Hepatocyte (in vitro differentiated cells): Measurements from ENCODE around the gene NDEL1. TPM values are rescaled to one million over a fixed set of nuclear protein-coding genes. Genes with fewer than 3 reads are reported as not detected.

ENCODE experiments used
- DNase-seq: peaks from one replicate; pipeline ENCODE4 v3.0.0-alpha.2; 2016; ENCODE audit warnings: low spot score
- H2AFZ ChIP-seq: fragments of 200-600 bp; sonication (generic); 2 replicates; pipeline ENCODE4 v1.6.0; 2016; ENCODE audit warnings: antibody characterized with exemption, mild to moderate bottlenecking
- H3K27ac ChIP-seq: fragments of 200-600 bp; sonication (generic); 2 replicates; pipeline ENCODE4 v1.5.1; 2016; ENCODE audit warnings: mild to moderate bottlenecking
- H3K27me3 ChIP-seq: fragments of 200-600 bp; sonication (generic); 2 replicates; pipeline ENCODE4 v1.6.1; 2016
- H3K36me3 ChIP-seq: fragments of 200-600 bp; sonication (generic); replicated peaks from 2 replicates; pipeline ENCODE4 v1.5.1; 2016; ENCODE audit warnings: low read depth; ENCODE audit not compliant: insufficient read depth
- H3K4me1 ChIP-seq: fragments of 200-600 bp; sonication (generic); 2 replicates; pipeline ENCODE4 v1.5.1; 2016; ENCODE audit warnings: mild to moderate bottlenecking, moderate library complexity; ENCODE audit not compliant: insufficient read depth
- H3K4me2 ChIP-seq: fragments of 200-600 bp; sonication (generic); 2 replicates; pipeline ENCODE4 v1.6.0; 2016
- H3K4me3 ChIP-seq: fragments of 200-600 bp; sonication (generic); 2 replicates; pipeline ENCODE4 v1.5.1; 2016; ENCODE audit warnings: mild to moderate bottlenecking
- H3K79me2 ChIP-seq: fragments of 200-600 bp; sonication (generic); 2 replicates; pipeline ENCODE4 v1.6.0; 2017; ENCODE audit warnings: mild to moderate bottlenecking
- H3K9me2 ChIP-seq: fragments of 200-600 bp; sonication (generic); replicated peaks from 2 replicates; pipeline ENCODE4 v1.6.0; 2017; ENCODE audit warnings: mild to moderate bottlenecking; ENCODE audit not compliant: insufficient read depth
- H3K9me3 ChIP-seq: fragments of 200-600 bp; sonication (generic); 2 replicates; pipeline ENCODE4 v1.5.1; 2016; ENCODE audit warnings: low read depth, mild to moderate bottlenecking
- H4K20me1 ChIP-seq: fragments of 200-600 bp; sonication (generic); 2 replicates; pipeline ENCODE4 v1.6.0; 2016; ENCODE audit warnings: mild to moderate bottlenecking; ENCODE audit not compliant: insufficient read depth, poor library complexity, severe bottlenecking
- CTCF ChIP-seq: fragments of 200-600 bp; sonication (generic); IDR thresholded peaks from 2 replicates; pipeline ENCODE4 v1.5.1; 2016; ENCODE audit warnings: antibody characterized with exemption, mild to moderate bottlenecking; ENCODE audit not compliant: poor library complexity
- EZH2 ChIP-seq: fragments of 200-600 bp; sonication (generic); IDR thresholded peaks from 2 replicates; pipeline ENCODE4 v1.6.1; 2016; ENCODE audit warnings: antibody characterized with exemption, mild to moderate bottlenecking, borderline replicate concordance
- EZH2phosphoT487 ChIP-seq: fragments of 200-600 bp; sonication (generic); IDR thresholded peaks from one replicate; pipeline ENCODE4 v1.6.1; 2018; ENCODE audit warnings: antibody characterized with exemption, mild to moderate bottlenecking, low read depth, moderate library complexity; ENCODE audit not compliant: unreplicated experiment, severe bottlenecking
- WGBS: methylation state at CpG from one replicate; pipeline ENCODE4 v1.1.6; 2016; ENCODE audit warnings: low lambda C conversion rate; ENCODE audit errors: missing lambda C conversion rate; 5-methylcytosine and 5-hydroxymethylcytosine counted together
- polyA plus RNA-seq: library from polyadenylated mRNA; unstranded; fragments of >200 nt; fragmentation: Nextera tagmentation; extraction: Ambion mirVana; gene quantifications from 2 replicates; pipeline ENCODE4 v1.2.1, GENCODE V29; 2016
- total RNA-seq: library from RNA; depleted of rRNA; stranded (reverse); fragments of >200 nt; gene quantifications from 2 replicates; pipeline ENCODE4 v1.2.3, GENCODE V29; 2014

NDEL1 gene
- total RNA-seq (60.7 and 66.3 TPM in 2 replicates), polyA plus RNA-seq (46.1 and 51.1 TPM in 2 replicates)

- peaks cover 44% of the 10 kb centered on the region for H3K79me2 ChIP-seq
- TF ChIP-seq EZH2phosphoT487 (no peak), CTCF (no peak), EZH2 (no peak)
- H3K27ac ChIP-seq: peak within 1 kb of the TSS; percentile 99
- no peaks in the 10 kb centered on the region for H3K9me2 ChIP-seq
- H4K20me1 ChIP-seq: peaks cover 36% of the 10 kb centered on the region
- H3K27me3 ChIP-seq: no peaks in the 10 kb centered on the region
- H3K4me2 ChIP-seq: peak within 1 kb of the TSS; percentile 81
- no peaks in the 10 kb centered on the region for H3K36me3 ChIP-seq
- WGBS: 5% methylated on average over 50 of the region's 68 CpGs
- H3K4me3 ChIP-seq: peak within 1 kb of the TSS; percentile 84
- peak; percentile 99 for DNase-seq
- peak within 1 kb of the TSS; percentile 76 for H2AFZ ChIP-seq
- peaks cover 8% of the 10 kb centered on the region for H3K4me1 ChIP-seq
- no peaks in the 10 kb centered on the region for H3K9me3 ChIP-seq
Observed at GRCh38 chr17:8435245-8436168, at the start of gene NDEL1. Gene NDEL1 (plus strand): TSS chr17:8435884. CDS start chr17:8444272, 8,388 bp downstream.

GRCh38 chr17:8386841-8387240, 48.8 kb upstream of the NDEL1 start:
- no peaks in the 10 kb centered on the region for H3K9me3 ChIP-seq
- no peaks in the 10 kb centered on the region for H3K36me3 ChIP-seq
- peaks cover 8% of the 10 kb centered on the region for H3K4me1 ChIP-seq
- H3K4me3 ChIP-seq: no peak overlapping the region
- H3K4me2 ChIP-seq: no peak overlapping the region
- WGBS: 61% methylated on average over 6 of the region's 6 CpGs
- no peak overlapping the region for H2AFZ ChIP-seq
- no peak for TF ChIP-seq EZH2
- TF ChIP-seq CTCF: no peak
- no peak for TF ChIP-seq EZH2phosphoT487
- peaks cover 3% of the 10 kb centered on the region for H4K20me1 ChIP-seq
- no peaks in the 10 kb centered on the region for H3K27me3 ChIP-seq
- no peak overlapping the region for H3K27ac ChIP-seq
- no peak for DNase-seq
- H3K79me2 ChIP-seq: peaks cover 12% of the 10 kb centered on the region
- H3K9me2 ChIP-seq: no peaks in the 10 kb centered on the region

GRCh38 chr17:8387914-8388651, 47.6 kb upstream of the NDEL1 start:
- Histone ChIP-seq H3K9me2 (no peaks in the 10 kb centered on the region), H2AFZ (no peak overlapping the region), H3K4me2 (no peak overlapping the region), H3K27ac (no peak overlapping the region), H3K4me3 (no peak overlapping the region), H3K27me3 (no peaks in the 10 kb centered on the region), H3K4me1 (peaks cover 6% of the 10 kb centered on the region), H3K9me3 (no peaks in the 10 kb centered on the region), H3K36me3 (no peaks in the 10 kb centered on the region), H3K79me2 (peaks cover 3% of the 10 kb centered on the region), H4K20me1 (no peaks in the 10 kb centered on the region)
- TF ChIP-seq CTCF (no peak), EZH2 (no peak), EZH2phosphoT487 (no peak)
- no peak for DNase-seq
- 92% methylated on average over 7 of the region's 7 CpGs for WGBS
